H1 (cell line): Measurements from ENCODE around the gene MACROD2. TPM values are rescaled to one million over a fixed set of nuclear protein-coding genes. Genes with fewer than 3 reads are reported as not detected.

ENCODE experiments used
- CTCF ChIA-PET: fragments of 300-600 bp; sonication (Branson Sonifier 250); formaldehyde crosslinking; loops from one replicate; lab custom pipeline; 2021; ENCODE audit not compliant: partially characterized antibody; lab: Charles Lee
- POLR2A ChIA-PET: fragments of 300-600 bp; sonication (Branson Sonifier 250); formaldehyde crosslinking; loops from one replicate; lab custom pipeline; 2021; ENCODE audit warnings: inconsistent platforms; ENCODE audit not compliant: partially characterized antibody; lab: Charles Lee
- DNase-seq, 2 experiments: peaks; one replicate each; pipeline versions ENCODE4 v3.0.0 to v3.0.0-alpha.2; 2010 to 2022; ENCODE audit warnings: low spot score in 2 of 2, low read depth in 1 of 2, mixed read lengths in 1 of 2
- FAIRE-seq: peaks from 2 replicates; lab custom pipeline; 2011; peaks lifted over from hg19 to GRCh38; lab: Jason Lieb, UNC
- H2AFZ ChIP-seq: 2 replicates; pipeline ENCODE4 v1.8.1; 2012; ENCODE audit warnings: low read length, inconsistent platforms
- H2AK5ac ChIP-seq: 2 replicates; pipeline ENCODE4 v1.6.1; 2013; ENCODE audit warnings: low read depth, low read length
- H2BK120ac ChIP-seq: replicated peaks from 2 replicates; pipeline ENCODE3; 2013; ENCODE audit warnings: low read depth, low read length, inconsistent platforms
- H2BK12ac ChIP-seq: 2 replicates; pipeline ENCODE4 v1.6.1; 2013; ENCODE audit warnings: low read depth, low read length
- H2BK15ac ChIP-seq: 2 replicates; pipeline ENCODE4 v1.6.1; 2013; ENCODE audit warnings: low read length
- H2BK20ac ChIP-seq: 2 replicates; pipeline ENCODE4 v1.6.1; 2013; ENCODE audit warnings: low read length
- H2BK5ac ChIP-seq: 2 replicates; pipeline ENCODE4 v1.6.1; 2013; ENCODE audit warnings: low read depth, low read length
- H3K14ac ChIP-seq: 2 replicates; pipeline ENCODE4 v1.6.1; 2013; ENCODE audit warnings: inconsistent platforms; ENCODE audit not compliant: insufficient read length
- H3K18ac ChIP-seq: 2 replicates; pipeline ENCODE4 v1.6.1; 2013; ENCODE audit warnings: low read length; ENCODE audit errors: extremely low read depth
- H3K23ac ChIP-seq: 2 replicates; pipeline ENCODE4 v1.6.1; 2013; ENCODE audit warnings: inconsistent platforms; ENCODE audit not compliant: insufficient read length
- H3K23me2 ChIP-seq: 2 replicates; pipeline ENCODE4 v1.6.1; 2013; ENCODE audit warnings: low read depth, low read length
- H3K27ac ChIP-seq: 2 replicates; pipeline ENCODE4 v1.6.1; 2011; ENCODE audit warnings: low read depth, low read length, inconsistent platforms
- H3K27me3 ChIP-seq, 4 experiments: replicated peaks in 1 of 4; 1 replicate in 1 of 4; 2 replicates in 3 of 4; pipeline versions ENCODE4 v1.6.1 to v1.8.1; 2011 to 2013; ENCODE audit warnings: low read length in 3 of 4, mild to moderate bottlenecking in 3 of 4, inconsistent platforms in 2 of 4, mixed read lengths in 2 of 4, moderate library complexity in 1 of 4; ENCODE audit not compliant: control insufficient read depth in 3 of 4, insufficient read depth in 3 of 4; ENCODE audit errors: extremely low read depth in 1 of 4
- H3K36me3 ChIP-seq, 4 experiments: 2 replicates each; pipeline versions ENCODE4 v1.6.1 to v1.8.1; 2011 to 2013; ENCODE audit warnings: mild to moderate bottlenecking in 4 of 4, low read length in 3 of 4, moderate library complexity in 2 of 4, control low read depth in 1 of 4, inconsistent platforms in 1 of 4; ENCODE audit not compliant: insufficient read depth in 4 of 4, control insufficient read depth in 2 of 4
- H3K4ac ChIP-seq: replicated peaks from 2 replicates; pipeline ENCODE3; 2013; ENCODE audit warnings: low read length, low read depth, mixed read lengths, inconsistent platforms; ENCODE audit not compliant: insufficient read length
- H3K4me1 ChIP-seq, 4 experiments: replicated peaks in 1 of 4; 1 replicate in 1 of 4; 2 replicates in 3 of 4; pipeline versions ENCODE4 v1.6.1 to v1.8.1; 2011 to 2013; ENCODE audit warnings: low read length in 3 of 4, inconsistent platforms in 2 of 4, mixed read lengths in 1 of 4; ENCODE audit not compliant: insufficient read depth in 4 of 4, control insufficient read depth in 3 of 4
- H3K4me2 ChIP-seq, 2 experiments: 2 replicates each; pipeline versions ENCODE4 v1.6.1 to v1.8.1; 2011 to 2013; ENCODE audit warnings: low read depth in 2 of 2, low read length in 2 of 2, control low read depth in 1 of 2, inconsistent platforms in 1 of 2, mild to moderate bottlenecking in 1 of 2; ENCODE audit not compliant: insufficient read depth in 1 of 2
- H3K4me3 ChIP-seq, 4 experiments: fragments of 200-600, 300-600 bp in 1 of 4; sonication (generic), shearing (Covaris generic), sonication (Bioruptor Twin) in 1 of 4; 2 replicates each; pipeline versions ENCODE4 v1.5.1 to v1.8.1; 2011 to 2016; ENCODE audit warnings: low read length in 4 of 4, low read depth in 3 of 4, control low read depth in 2 of 4, inconsistent platforms in 2 of 4, mild to moderate bottlenecking in 2 of 4, mixed read lengths in 1 of 4, moderate library complexity in 1 of 4; ENCODE audit not compliant: insufficient read depth in 2 of 4; ENCODE audit errors: extremely low read depth in 1 of 4
- H3K56ac ChIP-seq: replicated peaks from 2 replicates; pipeline ENCODE3; 2013; ENCODE audit warnings: low read depth, mild to moderate bottlenecking, mixed read lengths, low read length, inconsistent platforms; ENCODE audit not compliant: insufficient read length
- H3K79me1 ChIP-seq: 2 replicates; pipeline ENCODE4 v1.6.1; 2013; ENCODE audit warnings: low read depth, low read length, control low read depth
- H3K79me2 ChIP-seq, 2 experiments: 2 replicates each; pipeline versions ENCODE4 v1.6.1 to v1.8.1; 2012 to 2013; ENCODE audit warnings: low read length in 2 of 2, mild to moderate bottlenecking in 2 of 2, inconsistent platforms in 1 of 2; ENCODE audit not compliant: insufficient read depth in 2 of 2, control insufficient read depth in 1 of 2
- H3K9ac ChIP-seq, 4 experiments: replicated peaks in 1 of 4; 1 replicate in 1 of 4; 2 replicates in 3 of 4; pipeline versions ENCODE4 v1.6.1 to v1.8.1; 2011 to 2013; ENCODE audit warnings: low read depth in 3 of 4, low read length in 3 of 4, control low read depth in 2 of 4, mild to moderate bottlenecking in 2 of 4, moderate library complexity in 2 of 4, inconsistent platforms in 1 of 4; ENCODE audit errors: extremely low read depth in 1 of 4
- H3K9me3 ChIP-seq, 2 experiments: 2 replicates each; pipeline versions ENCODE4 v1.6.1 to v1.8.1; 2012 to 2013; ENCODE audit warnings: mild to moderate bottlenecking in 2 of 2, moderate library complexity in 2 of 2, control low read depth in 1 of 2, inconsistent platforms in 1 of 2, low read depth in 1 of 2, low read length in 1 of 2, mixed read lengths in 1 of 2; ENCODE audit not compliant: insufficient read depth in 2 of 2
- H4K20me1 ChIP-seq, 2 experiments: replicated peaks in 1 of 2; 2 replicates each; pipeline versions ENCODE3 to v1.8.1; 2011 to 2013; ENCODE audit warnings: inconsistent platforms in 2 of 2, low read length in 2 of 2, mild to moderate bottlenecking in 1 of 2; ENCODE audit not compliant: insufficient read depth in 2 of 2, control insufficient read depth in 1 of 2
- H4K5ac ChIP-seq: 2 replicates; pipeline ENCODE4 v1.6.1; 2013; ENCODE audit warnings: low read length, low read depth, mixed read lengths, inconsistent platforms; ENCODE audit not compliant: insufficient read length
- H4K8ac ChIP-seq: 2 replicates; pipeline ENCODE4 v1.8.0; 2013; ENCODE audit warnings: mild to moderate bottlenecking, moderate library complexity, low read length, inconsistent platforms; ENCODE audit not compliant: insufficient read depth; ENCODE audit errors: extremely low read depth
- H4K91ac ChIP-seq: replicated peaks from 2 replicates; pipeline ENCODE3; 2013; ENCODE audit warnings: low read length, mixed read lengths, inconsistent platforms; ENCODE audit not compliant: insufficient read length
- CTBP2 ChIP-seq: IDR thresholded peaks from 2 replicates; pipeline ENCODE4 v1.7.0; 2011; ENCODE audit warnings: borderline replicate concordance, mild to moderate bottlenecking, moderate library complexity, mixed read lengths, low read length; ENCODE audit not compliant: insufficient read depth, insufficient read length
- GTF2F1 ChIP-seq: IDR thresholded peaks from 2 replicates; pipeline ENCODE4 v1.6.1; 2012; ENCODE audit warnings: low read depth, low read length, improper control_type of control experiment, borderline replicate concordance
- JUND ChIP-seq: IDR thresholded peaks from 2 replicates; pipeline ENCODE4 v1.6.1; 2011; ENCODE audit warnings: mild to moderate bottlenecking, improper control_type of control experiment, low read length
- KDM1A ChIP-seq: fragments of 200-600, 300-600 bp; sonication (generic); IDR thresholded peaks from 2 replicates; pipeline ENCODE4 v1.7.1; 2016; ENCODE audit warnings: mild to moderate bottlenecking, low read length, borderline replicate concordance
- NANOG ChIP-seq: IDR thresholded peaks from 2 replicates; pipeline ENCODE4 v1.6.1; 2011; ENCODE audit warnings: low read length, low read depth, mild to moderate bottlenecking, inconsistent platforms; ENCODE audit not compliant: insufficient read depth, poor library complexity, severe bottlenecking
- POU5F1 ChIP-seq: IDR thresholded peaks from 2 replicates; pipeline ENCODE4 v1.6.1; 2011; ENCODE audit warnings: low read depth, mild to moderate bottlenecking, low read length, moderate library complexity
- SP2 ChIP-seq: IDR thresholded peaks from 2 replicates; pipeline ENCODE4 v1.6.1; 2012; ENCODE audit warnings: mild to moderate bottlenecking, low read length, inconsistent platforms
- TCF12 ChIP-seq: IDR thresholded peaks from 2 replicates; pipeline ENCODE4 v1.6.1; 2011; ENCODE audit warnings: low read depth, mild to moderate bottlenecking, low read length
- TEAD4 ChIP-seq: IDR thresholded peaks from 2 replicates; pipeline ENCODE4 v1.6.1; 2012; ENCODE audit warnings: low read depth, low read length, inconsistent platforms, mixed read lengths
- WGBS, 2 experiments: shearing (Covaris generic) in 1 of 2; methylation state at CpG; one replicate each; pipeline versions ENCODE4 v1.1.6 to v1.1.7; 2013 to 2015; ENCODE audit warnings: low lambda C conversion rate in 2 of 2, mixed read lengths in 2 of 2, inconsistent platforms in 1 of 2, low coverage in 1 of 2, missing lambda C conversion rate in 1 of 2; ENCODE audit not compliant: insufficient replicate concordance in 2 of 2, insufficient coverage in 1 of 2, insufficient read length in 1 of 2; ENCODE audit errors: extremely low coverage in 1 of 2, missing lambda C conversion rate in 1 of 2; 5-methylcytosine and 5-hydroxymethylcytosine counted together
- polyA plus RNA-seq, 7 experiments: library from polyadenylated mRNA; depleted of rRNA in 3 of 7; stranded (reverse) in 5 of 7; unstranded in 2 of 7; fragments of >200 nt in 5 of 7; fragments of 200-250 nt in 2 of 7; gene quantifications; 1 replicate in 5 of 7; 2 replicates in 1 of 7; 4 replicates in 1 of 7; pipeline versions ENCODE4 v1.2.1 to v1.2.3, GENCODE V29; 2011 to 2013; ENCODE audit warnings: missing spikeins in 2 of 7, mixed read lengths in 2 of 7
- total RNA-seq: library from RNA; stranded (reverse); fragmentation: NEBNext Ultra II Directional; extraction: Animal tissue kit (Norgen Biotek cat#: 25700); gene quantifications from 2 replicates; pipeline ENCODE4 v1.2.1, GENCODE V29; 2021

Gene MACROD2
- total and polyA plus RNA-seq, 2 of the 8 experiments (the other 6 are each of a cell fraction or from before 2014, with no cell fraction given) = 0.70 to 3.9 TPM

- Histone ChIP-seq H4K20me1 (no peaks in the 10 kb centered on the region), H4K5ac (no peak overlapping the region), H3K4me3 (no peak overlapping the region), H3K9me3 (no peaks in the 10 kb centered on the region), H3K36me3 (no peaks in the 10 kb centered on the region; a peak in 1 of 8 replicates), H2BK15ac (no peak overlapping the region), H3K4me2 (no peak overlapping the region), H3K23me2 (no peaks in the 10 kb centered on the region), H3K79me2 (no peaks in the 10 kb centered on the region), H2BK20ac (no peak overlapping the region), H3K56ac (no peak overlapping the region), H2BK120ac (no peak overlapping the region), H3K79me1 (no peaks in the 10 kb centered on the region), H3K27ac (no peak overlapping the region), H4K8ac (no peak overlapping the region), H3K14ac (no peak overlapping the region), H3K4me1 (no peaks in the 10 kb centered on the region), H3K18ac (no peak overlapping the region), H3K23ac (no peak overlapping the region), H2BK12ac (no peak overlapping the region), H3K27me3 (no peaks in the 10 kb centered on the region), H2BK5ac (no peak overlapping the region), H2AK5ac (no peak overlapping the region), H4K91ac (no peak overlapping the region), H3K4ac (no peak overlapping the region), H3K9ac (no peak overlapping the region), H2AFZ (no peak overlapping the region)
- FAIRE-seq (no peak), DNase-seq (no peak)
- TF ChIP-seq GTF2F1 = no peak
- TF ChIP-seq CTBP2 = no peak
- TF ChIP-seq TEAD4 = no peak
- TF ChIP-seq SP2 = no peak
- TF ChIP-seq NANOG = no peak
- TF ChIP-seq POU5F1 = no peak
- TF ChIP-seq KDM1A = no peak
- TF ChIP-seq TCF12 = no peak
- no peak for TF ChIP-seq JUND
- ChIA-PET POLR2A (no interaction called here), CTCF (interaction anchor here (0.9 to 1.1 kb wide), 2 partner anchors 10 kb away, joined by 3 to 4 read pairs; no protein-coding TSS in a partner anchor)
- 92% methylated on average over 3 of the region's 3 CpGs; no CpG with 5 or more reads in 1 of the 2 experiments for WGBS, 2 experiments
These were observed 2104.8 kb downstream of the MACROD2 start for GRCh38 chr20:16100111-16100510.
